Subcutaneous abdominal adipose tissue (tissue), 5 donors: Measurements from ENCODE around the gene CHKB.

Source experiments
- H3K27ac ChIP-seq: one replicate; pipeline ENCODE4 v1.7.0; 2013; ENCODE audit warnings: low read depth, mild to moderate bottlenecking, inconsistent platforms, low read length, moderate library complexity
- H3K27me3 ChIP-seq, 5 donors: one replicate each; pipeline ENCODE4 v1.7.0; 2013; ENCODE audit warnings: low read length in 5 of 5, inconsistent platforms in 1 of 5; ENCODE audit not compliant: control insufficient read depth in 5 of 5, insufficient read depth in 4 of 5
- H3K36me3 ChIP-seq, 5 donors: one replicate each; pipeline ENCODE4 v1.7.0; 2013; ENCODE audit warnings: low read length in 5 of 5; ENCODE audit not compliant: control insufficient read depth in 5 of 5, insufficient read depth in 5 of 5
- H3K4me1 ChIP-seq, 5 donors: one replicate each; pipeline ENCODE4 v1.7.0; 2013; ENCODE audit warnings: low read length in 5 of 5, mild to moderate bottlenecking in 3 of 5, moderate library complexity in 1 of 5; ENCODE audit not compliant: control insufficient read depth in 5 of 5, insufficient read depth in 5 of 5
- H3K4me3 ChIP-seq, 5 donors: one replicate each; pipeline ENCODE4 v1.7.0; 2013; ENCODE audit warnings: low read length in 5 of 5, low read depth in 1 of 5
- H3K9ac ChIP-seq, 5 donors: one replicate each; pipeline ENCODE4 v1.7.0; 2013; ENCODE audit warnings: low read length in 5 of 5, mild to moderate bottlenecking in 4 of 5, moderate library complexity in 3 of 5
- H3K9me3 ChIP-seq, 5 donors: one replicate each; pipeline ENCODE4 v1.7.0; 2013; ENCODE audit warnings: low read length in 5 of 5; ENCODE audit not compliant: control insufficient read depth in 5 of 5
- donor health status: healthy.
- donor health status: healthy.
- donor health status: healthy.
- donor health status: healthy.
- donor health status: healthy.

Gene CHKB

GRCh38 chr22:50576070-50576469 lies 6.6 kb downstream of the CHKB start:
- Histone ChIP-seq H3K9me3 (no peaks in the 10 kb centered on the region), H3K27me3 (no peaks in the 10 kb centered on the region), H3K27ac (no peak overlapping the region), H3K4me1 (peaks cover 4 to 40% (median 26%) of the 10 kb centered on the region in 5 donors), H3K4me3 (no peak overlapping the region), H3K9ac (no peak overlapping the region), H3K36me3 (peaks cover 0 to 47% (median 10%) of the 10 kb centered on the region in 5 donors)

GRCh38 chr22:50575426-50575941 lies 7.2 kb downstream of the CHKB start:
- H3K4me1 ChIP-seq, result peaks cover 4 to 45% (median 32%) of the 10 kb centered on the region in 5 donors
- H3K4me3 ChIP-seq, result no peak overlapping the region
- no peak overlapping the region for H3K27ac ChIP-seq
- no peak overlapping the region for H3K9ac ChIP-seq
- peaks cover 0 to 51% (median 15%) of the 10 kb centered on the region in 5 donors for H3K36me3 ChIP-seq
- H3K27me3 ChIP-seq, result no peaks in the 10 kb centered on the region
- H3K9me3 ChIP-seq, result no peaks in the 10 kb centered on the region

- no peak overlapping the region for H3K9ac ChIP-seq
- no peaks in the 10 kb centered on the region for H3K27me3 ChIP-seq
- peaks cover 0 to 52% (median 10%) of the 10 kb centered on the region in 5 donors for H3K36me3 ChIP-seq
- no peaks in the 10 kb centered on the region for H3K9me3 ChIP-seq
- no peak overlapping the region for H3K27ac ChIP-seq
- peaks cover 3 to 48% (median 34%) of the 10 kb centered on the region in 5 donors for H3K4me1 ChIP-seq
- no peak overlapping the region for H3K4me3 ChIP-seq
Measured at GRCh38 chr22:50574383-50574755, 8.3 kb downstream of the CHKB start.

GRCh38 chr22:50573491-50574382 lies 8.9 kb downstream of the CHKB start:
- Histone ChIP-seq H3K9me3 (no peaks in the 10 kb centered on the region), H3K4me3 (no peak overlapping the region), H3K4me1 (peaks cover under 1 to 45% (median 32%) of the 10 kb centered on the region in 5 donors), H3K36me3 (peaks cover 0 to 51% (median 14%) of the 10 kb centered on the region in 5 donors), H3K9ac (no peak overlapping the region), H3K27me3 (no peaks in the 10 kb centered on the region), H3K27ac (no peak overlapping the region)

GRCh38 chr22:50572965-50573364 lies 9.7 kb downstream of the CHKB start:
- Histone ChIP-seq H3K4me3 (no peak overlapping the region), H3K36me3 (peaks cover 0 to 53% (median 16%) of the 10 kb centered on the region in 5 donors), H3K9ac (no peak overlapping the region), H3K9me3 (no peaks in the 10 kb centered on the region), H3K4me1 (peaks cover 0 to 37% (median 25%) of the 10 kb centered on the region in 5 donors), H3K27ac (no peak overlapping the region), H3K27me3 (no peaks in the 10 kb centered on the region)

GRCh38 chr22:50571264-50572175 lies 11.1 kb downstream of the CHKB start:
- Histone ChIP-seq H3K27me3 (no peaks in the 10 kb centered on the region), H3K9me3 (no peaks in the 10 kb centered on the region), H3K4me1 (peaks cover 0 to 30% (median 25%) of the 10 kb centered on the region in 5 donors), H3K4me3 (no peak overlapping the region), H3K27ac (no peak overlapping the region), H3K9ac (no peak overlapping the region), H3K36me3 (peaks cover 0 to 53% (median 18%) of the 10 kb centered on the region in 5 donors)

GRCh38 chr22:50570861-50571260 lies 11.8 kb downstream of the CHKB start:
- no peaks in the 10 kb centered on the region for H3K27me3 ChIP-seq
- no peaks in the 10 kb centered on the region for H3K9me3 ChIP-seq
- no peak overlapping the region for H3K27ac ChIP-seq
- peaks cover 0 to 53% (median 18%) of the 10 kb centered on the region in 5 donors for H3K36me3 ChIP-seq
- peaks cover 0 to 30% (median 25%) of the 10 kb centered on the region in 5 donors for H3K4me1 ChIP-seq
- peak overlapping the region in 1 of 5 donors; percentile 0 for H3K9ac ChIP-seq
- no peak overlapping the region for H3K4me3 ChIP-seq

GRCh38 chr22:50569896-50570535 lies 12.6 kb downstream of the CHKB start:
- Histone ChIP-seq H3K36me3 (peaks cover 0 to 53% (median 18%) of the 10 kb centered on the region in 5 donors), H3K4me1 (peaks cover 0 to 36% (median 31%) of the 10 kb centered on the region in 5 donors), H3K27me3 (no peaks in the 10 kb centered on the region), H3K9ac (peak overlapping the region in 1 of 5 donors; percentile 0), H3K4me3 (no peak overlapping the region), H3K27ac (no peak overlapping the region), H3K9me3 (no peaks in the 10 kb centered on the region)

- H3K36me3 ChIP-seq, result peaks cover 0 to 49% (median 18%) of the 10 kb centered on the region in 5 donors
- H3K4me1 ChIP-seq, result peaks cover 4 to 46% (median 40%) of the 10 kb centered on the region in 5 donors
- H3K27ac ChIP-seq, result no peak overlapping the region
- no peaks in the 10 kb centered on the region for H3K9me3 ChIP-seq
- no peak overlapping the region for H3K9ac ChIP-seq
- H3K27me3 ChIP-seq, result no peaks in the 10 kb centered on the region
- H3K4me3 ChIP-seq, result no peak overlapping the region
Measured at GRCh38 chr22:50569041-50569459, 13.6 kb downstream of the CHKB start.
